NOMO-1 treated with dmso at 0.1 percent for 144 hours (cell line): ENCODE data around the gene LRRC39.
A peak's percentile ranks its signal among the peaks of the same experiment; 100 is the strongest.

ENCODE experiments used
- DNase-seq: peaks from one replicate; lab custom pipeline; 2025; ENCODE audit not compliant: unreplicated experiment; lab: John Stamatoyannopoulos, UW

LRRC39 gene

DNA sequence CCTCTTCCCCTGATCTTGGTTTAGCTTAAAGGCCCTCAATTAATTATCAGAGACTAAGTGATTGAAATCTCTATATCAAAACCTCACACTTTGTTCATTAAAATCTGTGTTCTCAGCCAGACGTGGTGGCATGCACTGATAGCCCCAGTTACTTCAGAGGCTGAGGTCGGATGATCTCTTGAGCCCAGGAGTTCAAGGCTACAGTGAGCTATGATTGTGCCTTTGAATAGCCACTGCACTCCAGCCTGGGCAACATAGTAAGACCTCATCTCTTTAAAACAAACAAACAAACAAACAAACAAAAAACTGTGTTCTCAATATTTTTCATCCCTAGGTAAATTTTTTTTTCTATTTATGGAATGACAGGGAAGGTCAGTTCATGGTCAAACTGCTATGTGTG is 26.4 kb downstream of the LRRC39 start:
- DNase-seq, result no peak

DNA sequence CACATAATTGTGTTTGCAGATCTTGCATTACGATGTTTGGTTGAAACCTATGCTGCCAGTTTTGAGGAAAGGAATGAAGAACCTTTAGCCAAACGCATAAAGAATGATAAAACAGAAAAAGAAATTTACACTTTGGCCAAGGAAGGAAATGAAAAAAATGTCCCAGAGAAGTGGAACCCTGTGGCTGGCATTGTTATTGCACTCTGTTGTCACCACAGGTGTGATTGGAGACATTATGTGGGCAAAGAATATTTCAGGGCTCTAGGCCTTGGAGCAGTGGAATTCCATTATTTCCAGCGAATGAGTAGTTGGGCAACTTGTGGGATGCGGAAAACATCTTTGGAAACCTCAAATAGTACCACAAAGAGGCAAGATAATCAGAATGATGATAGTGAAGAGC is 30.2 kb downstream of the LRRC39 start:
- no peak for DNase-seq

- DNase-seq, result no peak
Observed at GRCh38 chr1:100146958-100147357, 31.1 kb downstream of the LRRC39 start.

GRCh38 chr1:100145116-100145515 is 32.9 kb downstream of the LRRC39 start:
- no peak for DNase-seq

DNA sequence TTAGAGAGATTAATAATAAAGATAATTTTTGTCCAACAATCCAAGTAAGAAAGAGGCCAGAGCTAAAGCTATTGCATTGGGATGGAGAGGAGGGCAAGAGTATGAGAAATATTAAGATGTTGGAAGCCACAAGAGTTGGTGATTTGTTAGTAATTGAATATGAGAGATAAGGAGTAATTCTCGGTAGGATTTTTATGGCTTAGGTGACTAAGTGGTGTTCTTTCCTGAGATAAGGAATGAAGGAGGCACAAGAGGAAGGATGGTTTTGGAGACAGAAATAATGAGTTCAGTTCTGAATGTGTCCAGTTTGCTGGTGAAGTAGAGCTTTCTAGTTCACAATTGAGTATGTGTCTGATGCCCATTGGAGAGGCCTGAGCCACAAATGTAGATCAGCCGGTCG is 35.7 kb downstream of the LRRC39 start:
- DNase-seq, result no peak

- DNase-seq, result no peak
Observed at GRCh38 chr1:100141192-100141591, 36.9 kb downstream of the LRRC39 start.

- DNase-seq, result no peak
Observed at GRCh38 chr1:100137602-100138001, 40.5 kb downstream of the LRRC39 start.

DNA sequence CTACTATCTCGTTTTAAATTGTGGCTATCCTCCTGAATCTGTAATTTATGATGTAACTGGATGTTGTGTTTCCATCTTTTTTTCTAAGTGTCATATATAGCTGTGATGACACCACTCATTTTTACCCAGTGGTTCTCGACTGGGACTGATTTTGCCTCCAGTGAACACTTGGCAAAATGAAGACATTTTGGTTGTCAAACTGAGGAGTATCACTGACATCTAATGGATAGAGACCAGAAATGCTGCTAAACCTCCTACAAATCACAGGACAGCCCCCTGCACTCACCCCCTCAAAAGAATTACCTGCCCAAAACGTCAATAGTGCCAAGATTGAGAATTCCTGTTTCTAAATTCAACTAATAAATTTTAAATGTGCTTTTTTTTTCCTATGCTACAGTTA is 43.2 kb downstream of the LRRC39 start:
- DNase-seq, result no peak

GRCh38 chr1:100132566-100133477 is 45.2 kb downstream of the LRRC39 start, which contains the start of the genes SASS6 and TRMT13:
Gene SASS6 (minus strand): TSS chr1:100132930. CDS start chr1:100132814, 116 bp downstream.
Gene TRMT13 (plus strand): TSS chr1:100133163. CDS start chr1:100133169, 6 bp downstream.
- DNase-seq, result peak; percentile 99

- DNase-seq, result no peak
Observed at GRCh38 chr1:100131623-100132022, 46.4 kb downstream of the LRRC39 start.

DNA sequence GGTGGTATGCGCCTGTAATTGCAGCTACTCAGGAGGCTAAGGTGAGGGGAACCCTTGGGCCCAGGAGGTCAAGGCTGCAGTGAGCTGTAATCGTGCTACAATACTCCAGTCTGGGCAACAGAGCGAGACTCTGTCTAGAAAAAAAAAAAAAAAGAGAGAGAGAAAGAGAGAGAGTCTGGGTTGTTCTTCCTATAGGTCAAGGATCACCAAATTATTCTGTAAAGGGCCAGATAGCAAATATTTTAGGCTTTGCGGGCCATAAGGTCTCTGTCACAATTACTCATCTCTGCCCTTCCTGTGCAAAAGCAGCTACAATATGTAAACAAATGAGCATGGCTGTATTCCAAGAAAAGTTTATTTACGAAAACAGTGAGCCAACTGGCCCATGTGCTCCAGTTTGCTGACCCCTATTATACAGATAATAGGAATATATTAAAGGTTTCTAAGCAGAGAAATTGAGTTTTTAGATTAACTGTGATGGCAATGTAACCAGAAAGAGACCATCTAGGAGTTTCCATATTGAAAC is 47.4 kb downstream of the LRRC39 start:
- no peak for DNase-seq

GRCh38 chr1:100127226-100127625 is 50.8 kb downstream of the LRRC39 start:
- DNase-seq, result no peak

- no peak for DNase-seq
Observed at GRCh38 chr1:100122177-100122576, 55.9 kb downstream of the LRRC39 start.

- no peak for DNase-seq
Observed at GRCh38 chr1:100115524-100115923, 62.5 kb downstream of the LRRC39 start.

DNA sequence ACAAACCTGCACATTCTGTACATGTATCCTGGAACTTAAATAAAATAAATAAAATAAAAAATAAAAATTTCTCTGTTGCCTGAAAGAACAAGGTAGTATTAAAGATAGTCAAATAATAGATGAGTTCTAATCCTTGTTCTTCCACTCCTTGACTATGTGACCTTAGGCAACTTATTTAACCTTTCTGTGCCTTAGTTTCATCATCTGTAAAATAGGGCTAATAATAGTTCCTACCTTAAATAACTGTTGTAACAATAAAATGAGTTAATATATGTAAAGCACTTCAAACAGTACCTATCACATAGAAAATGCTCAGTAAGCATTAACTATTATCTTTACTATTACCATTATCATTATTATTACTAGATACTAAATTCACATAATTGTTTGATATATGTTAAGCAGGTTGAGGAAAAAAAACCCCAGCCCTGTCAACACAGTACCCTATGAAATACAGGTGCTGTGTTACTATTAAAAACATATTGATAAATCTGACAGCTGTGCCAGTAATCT is 68.4 kb downstream of the LRRC39 start:
- DNase-seq, result no peak

DNA sequence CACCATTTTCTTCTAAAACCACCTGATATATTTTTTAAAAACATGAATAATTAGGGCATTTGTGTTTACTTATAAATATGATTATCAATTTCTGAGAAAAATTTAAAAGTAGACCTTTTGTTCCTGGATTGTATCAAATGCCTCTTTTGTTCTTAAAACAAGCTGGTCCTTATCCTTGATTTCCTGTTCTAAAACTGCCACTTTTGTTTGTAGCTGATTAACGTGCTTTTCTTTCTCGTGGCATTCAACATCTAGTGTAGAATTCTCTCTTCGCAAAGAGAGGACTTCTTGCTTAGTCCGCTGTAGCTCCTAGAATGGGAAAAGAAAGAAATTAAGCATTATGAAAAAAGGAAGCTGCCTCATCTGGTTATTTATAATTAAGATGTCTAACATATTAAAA is 70.4 kb downstream of the LRRC39 start:
- DNase-seq, result no peak

DNA sequence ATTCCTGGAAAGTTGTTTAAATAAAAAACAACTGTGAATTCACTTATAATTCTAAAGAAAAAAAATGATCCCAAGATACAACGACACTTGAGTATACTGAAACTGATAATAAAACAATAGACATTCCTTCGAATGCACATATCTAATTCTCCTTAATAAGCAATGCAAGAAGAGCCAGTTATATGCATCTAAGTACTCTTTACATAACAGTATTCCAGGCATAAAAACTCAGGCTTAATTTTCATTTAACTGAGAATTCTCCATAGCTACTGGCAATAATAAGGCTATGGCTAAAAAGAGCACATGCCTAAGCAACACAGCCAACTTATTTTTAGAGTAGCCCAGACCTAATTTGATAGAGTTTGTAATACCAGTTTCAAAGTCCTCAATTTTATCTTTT is 76.5 kb downstream of the LRRC39 start:
- DNase-seq, result no peak

DNA sequence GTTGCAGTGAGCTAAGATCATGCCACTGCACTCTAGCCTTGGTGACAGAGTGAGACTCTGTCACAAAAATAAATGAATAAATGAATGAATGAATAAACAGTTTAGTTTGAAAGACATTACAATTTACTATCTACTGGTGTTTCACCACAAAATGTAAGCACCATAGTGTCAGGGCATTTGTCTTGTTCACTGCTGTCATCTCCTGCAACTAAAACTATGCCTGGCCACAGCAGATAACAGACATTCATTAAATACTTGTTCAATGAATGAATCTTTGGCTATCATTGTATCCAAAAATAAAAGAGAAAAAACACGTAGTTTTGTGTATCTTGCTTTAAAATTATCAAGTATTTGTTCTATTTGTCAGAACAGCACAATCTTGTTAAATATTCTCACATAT is 77.9 kb downstream of the LRRC39 start:
- no peak for DNase-seq
